ENCODE results near the gene GLT1D1. TPM values are rescaled to one million over a fixed set of nuclear protein-coding genes. Genes with fewer than 3 reads are reported as not detected.

The GLT1D1 gene
- total and polyA plus RNA-seq, 2 of the 8 experiments (the other 6 are each of a cell fraction or from before 2014, with no cell fraction given) = 1.5 to 3.6 TPM

- no peak for TF ChIP-seq PHF8 (conservative IDR thresholded peaks at IDR 0.05; ENCODE audit: low read depth, low read length)
These were observed 32.4 kb upstream of the GLT1D1 start (continued) for GRCh38 chr12:128820723-128821432.

Measured in H1 (cell line).